ENCODE measurements around the gene IKBKG. TPM values are rescaled to one million over a fixed set of nuclear protein-coding genes. Genes with fewer than 3 reads are reported as not detected.
"Not testable (repeated sequence)": the region's sequence is repeated elsewhere in the genome, so short reads cannot be mapped to it uniquely, and the experiment has no call there.

IKBKG gene
- total RNA-seq, 1 donor from 2014 or later: 10.3 TPM

DNA sequence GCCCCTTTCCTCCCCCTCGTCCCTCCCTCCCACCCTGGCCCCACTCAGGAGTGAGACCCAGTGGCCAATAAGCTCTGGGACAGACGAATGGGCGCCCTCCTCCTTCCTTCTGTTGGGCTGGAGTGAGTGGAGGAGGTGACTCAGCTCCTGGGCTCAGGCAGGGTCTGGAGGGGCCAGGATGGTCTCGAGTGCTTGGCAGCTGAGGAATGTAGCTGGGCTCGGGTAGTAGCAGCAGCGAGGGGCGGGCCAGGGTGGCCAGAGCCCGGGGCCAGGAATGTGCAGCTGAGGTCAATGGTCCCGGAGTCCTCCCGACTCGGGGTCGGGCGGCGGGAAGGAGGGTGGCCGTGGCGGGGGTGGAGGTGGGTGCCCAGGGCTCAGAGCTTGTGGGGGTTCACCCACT, 15.8 kb upstream of the IKBKG start:
- H3K36me3 ChIP-seq (ENCODE audit: control insufficient read depth, insufficient read depth, low read length): peaks cover 16% of the 10 kb centered on the region
- no peaks in the 10 kb centered on the region for H3K27me3 ChIP-seq (ENCODE audit: control insufficient read depth, insufficient read depth, low read length)
- DNase-seq (ENCODE audit: low read depth): no peak
- no peak for FAIRE-seq
- TF ChIP-seq, protein P1, sequence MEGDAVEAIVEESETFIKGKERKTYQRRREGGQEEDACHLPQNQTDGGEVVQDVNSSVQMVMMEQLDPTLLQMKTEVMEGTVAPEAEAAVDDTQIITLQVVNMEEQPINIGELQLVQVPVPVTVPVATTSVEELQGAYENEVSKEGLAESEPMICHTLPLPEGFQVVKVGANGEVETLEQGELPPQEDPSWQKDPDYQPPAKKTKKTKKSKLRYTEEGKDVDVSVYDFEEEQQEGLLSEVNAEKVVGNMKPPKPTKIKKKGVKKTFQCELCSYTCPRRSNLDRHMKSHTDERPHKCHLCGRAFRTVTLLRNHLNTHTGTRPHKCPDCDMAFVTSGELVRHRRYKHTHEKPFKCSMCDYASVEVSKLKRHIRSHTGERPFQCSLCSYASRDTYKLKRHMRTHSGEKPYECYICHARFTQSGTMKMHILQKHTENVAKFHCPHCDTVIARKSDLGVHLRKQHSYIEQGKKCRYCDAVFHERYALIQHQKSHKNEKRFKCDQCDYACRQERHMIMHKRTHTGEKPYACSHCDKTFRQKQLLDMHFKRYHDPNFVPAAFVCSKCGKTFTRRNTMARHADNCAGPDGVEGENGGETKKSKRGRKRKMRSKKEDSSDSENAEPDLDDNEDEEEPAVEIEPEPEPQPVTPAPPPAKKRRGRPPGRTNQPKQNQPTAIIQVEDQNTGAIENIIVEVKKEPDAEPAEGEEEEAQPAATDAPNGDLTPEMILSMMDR (IDR thresholded peaks at IDR 0.05; ENCODE audit: insufficient read depth, low read length, severe bottlenecking): no peak
- H3K4me3 ChIP-seq (ENCODE audit: low read depth, low read length): no peak overlapping the region

GRCh38 chrX:154532690-154533089, 14.7 kb upstream of the IKBKG start:
- peaks cover 16% of the 10 kb centered on the region for H3K36me3 ChIP-seq (ENCODE audit: control insufficient read depth, insufficient read depth, low read length)
- FAIRE-seq: no peak
- TF ChIP-seq, protein P1 (IDR thresholded peaks at IDR 0.05; ENCODE audit: insufficient read depth, low read length, severe bottlenecking): no peak
- H3K27me3 ChIP-seq (ENCODE audit: control insufficient read depth, insufficient read depth, low read length): no peaks in the 10 kb centered on the region
- H3K4me3 ChIP-seq (ENCODE audit: low read depth, low read length): no peak overlapping the region
- DNase-seq (ENCODE audit: low read depth): no peak

GRCh38 chrX:154534526-154535322, 12.7 kb upstream of the IKBKG start:
- H3K4me3 ChIP-seq (ENCODE audit: low read depth, low read length): no peak overlapping the region
- peak; percentile 39 for DNase-seq (ENCODE audit: low read depth)
- FAIRE-seq: no peak
- TF ChIP-seq, protein P1 (IDR thresholded peaks at IDR 0.05; ENCODE audit: insufficient read depth, low read length, severe bottlenecking): peak; percentile 93
- peaks cover 16% of the 10 kb centered on the region for H3K36me3 ChIP-seq (ENCODE audit: control insufficient read depth, insufficient read depth, low read length)
- H3K27me3 ChIP-seq (ENCODE audit: control insufficient read depth, insufficient read depth, low read length): no peaks in the 10 kb centered on the region

- FAIRE-seq (no peak), DNase-seq (ENCODE audit: low read depth) (no peak)
- Histone ChIP-seq H3K27me3 (ENCODE audit: control insufficient read depth, insufficient read depth, low read length) (no peaks in the 10 kb centered on the region), H3K36me3 (ENCODE audit: control insufficient read depth, insufficient read depth, low read length) (peaks cover 16% of the 10 kb centered on the region), H3K4me3 (ENCODE audit: low read depth, low read length) (no peak overlapping the region)
- TF ChIP-seq, protein P1 (IDR thresholded peaks at IDR 0.05; ENCODE audit: insufficient read depth, low read length, severe bottlenecking): no peak
Observed at GRCh38 chrX:154535892-154536291, 11.5 kb upstream of the IKBKG start.

DNA sequence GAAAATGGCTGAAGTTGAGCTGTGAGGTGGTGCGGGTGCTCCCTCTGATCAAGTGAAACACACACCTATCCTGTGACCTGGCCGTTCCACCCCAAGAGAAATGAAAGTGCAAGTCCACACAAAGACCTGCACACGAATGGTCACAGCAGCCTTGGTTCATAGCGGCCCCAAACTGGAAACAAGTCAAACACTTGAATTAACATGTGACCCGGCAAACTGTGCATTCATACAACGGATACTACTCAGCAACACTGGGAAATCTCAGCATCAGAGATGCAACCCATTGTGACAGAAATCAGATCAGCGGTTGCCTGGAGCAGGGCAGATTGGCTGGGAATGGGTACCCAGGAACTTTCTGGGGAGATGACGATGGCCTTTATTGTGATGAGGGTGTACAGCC, 8.3 kb upstream of the IKBKG start:
- no peaks in the 10 kb centered on the region for H3K27me3 ChIP-seq (ENCODE audit: control insufficient read depth, insufficient read depth, low read length)
- H3K4me3 ChIP-seq (ENCODE audit: low read depth, low read length): no peak overlapping the region
- peaks cover 5% of the 10 kb centered on the region for H3K36me3 ChIP-seq (ENCODE audit: control insufficient read depth, insufficient read depth, low read length)
- DNase-seq (ENCODE audit: low read depth) (no peak), FAIRE-seq (no peak)
- TF ChIP-seq, protein P1 (IDR thresholded peaks at IDR 0.05; ENCODE audit: insufficient read depth, low read length, severe bottlenecking): no peak

DNA sequence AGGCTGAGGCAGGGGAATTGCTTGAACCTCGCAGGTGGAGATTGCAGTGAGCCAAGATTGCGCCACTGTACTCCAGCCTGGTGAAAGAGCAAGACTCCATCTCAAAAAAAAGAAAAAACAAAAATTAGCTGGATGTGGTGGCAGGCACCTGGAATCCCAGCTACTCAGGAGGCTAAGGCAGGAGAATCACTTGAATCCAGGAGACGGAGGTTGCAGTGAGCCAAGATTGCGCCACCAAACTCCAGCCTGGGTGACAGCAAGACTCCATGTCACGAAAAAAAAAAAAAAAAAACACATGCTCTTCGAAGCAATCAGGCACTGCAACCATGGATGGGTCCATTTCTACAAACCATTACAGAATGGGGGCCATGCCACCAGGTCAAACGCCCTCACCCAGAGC, 7.1 kb upstream of the IKBKG start:
- H3K4me3 ChIP-seq (ENCODE audit: low read depth, low read length); H3K36me3 ChIP-seq (ENCODE audit: control insufficient read depth, insufficient read depth, low read length); H3K27me3 ChIP-seq (ENCODE audit: control insufficient read depth, insufficient read depth, low read length); DNase-seq (ENCODE audit: low read depth); FAIRE-seq: not testable (repeated sequence)

Data from bronchial epithelial cell (primary cell).